ENCODE results near the gene IGFBP5. TPM values are rescaled to one million over a fixed set of nuclear protein-coding genes. Genes with fewer than 3 reads are reported as not detected.
A peak's percentile ranks its signal among the peaks of the same experiment; 100 is the strongest.

IGFBP5 gene
- total and polyA plus RNA-seq, 2 donors (not counting 1 experiment from before 2014, with no cell fraction given) = not detected

DNA sequence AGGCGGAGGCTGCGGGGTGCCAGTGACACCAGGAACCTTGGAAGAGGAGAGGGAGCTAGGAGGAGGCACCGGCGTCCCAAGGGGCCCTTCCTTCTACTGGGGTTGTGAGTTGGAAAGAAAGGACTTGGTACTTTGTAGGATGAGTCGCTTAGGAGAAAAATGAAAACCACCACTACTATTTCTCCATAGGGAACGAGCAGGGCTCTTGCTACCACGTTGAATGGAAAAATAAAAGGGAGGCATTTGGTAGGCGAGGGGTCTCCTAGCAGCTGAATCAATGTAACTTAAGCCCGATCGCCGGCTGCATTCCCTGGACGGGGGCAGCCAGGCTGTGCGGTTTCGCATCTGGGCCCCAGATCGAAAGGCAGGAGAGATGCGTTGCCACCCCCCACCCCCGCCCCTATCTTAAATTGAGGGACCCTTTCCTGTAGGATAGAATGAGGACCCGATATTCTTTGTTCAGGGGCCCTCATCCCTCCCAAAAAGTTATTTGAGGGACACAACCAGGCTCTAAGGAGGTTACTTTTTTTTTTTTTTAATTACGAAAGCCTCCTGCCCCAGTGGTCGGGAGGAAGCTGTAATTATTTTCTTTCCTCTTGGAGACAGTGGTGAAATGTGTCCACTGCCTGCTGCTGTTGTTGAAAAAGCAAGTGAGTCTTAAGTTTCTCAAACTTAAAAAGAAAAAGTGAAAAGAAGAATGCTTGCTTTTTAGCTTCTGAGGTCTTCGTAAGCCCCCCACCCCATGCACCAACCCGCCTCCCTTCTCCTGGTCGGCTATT is 60.8 kb downstream of the IGFBP5 start:
- WGBS (ENCODE audit: insufficient coverage) = 7% methylated on average over 12 of the region's 23 CpGs
- no peak overlapping the region for H3K9ac ChIP-seq (ENCODE audit: low read length)
- Mint-ChIP-seq H3K4me3 (peak overlapping the region; percentile 74), H3K27me3 (peaks cover 71% of the 10 kb centered on the region), H3K27ac (no peak overlapping the region), H3K9me3 (ENCODE audit: insufficient read depth) (no peaks in the 10 kb centered on the region), H3K4me1 (peaks cover 28% of the 10 kb centered on the region)
- no peak for ATAC-seq (ENCODE audit: low read depth)
- POLR2A ChIA-PET = no interaction called here
- peak overlapping the region; percentile 54 for H3K4me2 ChIP-seq (replicated peaks; ENCODE audit: low read depth, low read length, poor library complexity, severe bottlenecking)
- H2AFZ ChIP-seq (ENCODE audit: insufficient read depth, low read depth, low read length, poor library complexity, severe bottlenecking) = no peak overlapping the region
- H3K27me3 ChIP-seq (replicated peaks in 1 of 4; ENCODE audit: control extremely low read depth in 1 of 4, control insufficient read depth in 3 of 4, insufficient read depth in 4 of 4, low read length in 3 of 4) = peaks cover 0 to 54% (median 26%) of the 10 kb centered on the region in 4 experiments
- no peak overlapping the region for H3K27ac ChIP-seq (ENCODE audit: low read length in 2 of 2)
- intact Hi-C loops (cut with micrococcal nuclease) = no loop called here
- no peak for DNase-seq
- H3K4me1 ChIP-seq (ENCODE audit: control insufficient read depth in 2 of 2, insufficient read depth in 2 of 2, low read length in 2 of 2) = peaks cover 14 to 17% of the 10 kb centered on the region in 2 donors
- H3K9me3 ChIP-seq (ENCODE audit: control extremely low read depth in 1 of 3, control insufficient read depth in 2 of 3, insufficient read depth in 1 of 3, low read length in 2 of 3) = peaks cover 0 to 3% (median 0%) of the 10 kb centered on the region in 3 donors
- H3K4me3 ChIP-seq (ENCODE audit: control extremely low read depth in 1 of 5, extremely low read depth in 1 of 5, insufficient read depth in 1 of 5, low read depth in 2 of 5, low read length in 4 of 5) = no peak overlapping the region
- TF ChIP-seq, protein P1, sequence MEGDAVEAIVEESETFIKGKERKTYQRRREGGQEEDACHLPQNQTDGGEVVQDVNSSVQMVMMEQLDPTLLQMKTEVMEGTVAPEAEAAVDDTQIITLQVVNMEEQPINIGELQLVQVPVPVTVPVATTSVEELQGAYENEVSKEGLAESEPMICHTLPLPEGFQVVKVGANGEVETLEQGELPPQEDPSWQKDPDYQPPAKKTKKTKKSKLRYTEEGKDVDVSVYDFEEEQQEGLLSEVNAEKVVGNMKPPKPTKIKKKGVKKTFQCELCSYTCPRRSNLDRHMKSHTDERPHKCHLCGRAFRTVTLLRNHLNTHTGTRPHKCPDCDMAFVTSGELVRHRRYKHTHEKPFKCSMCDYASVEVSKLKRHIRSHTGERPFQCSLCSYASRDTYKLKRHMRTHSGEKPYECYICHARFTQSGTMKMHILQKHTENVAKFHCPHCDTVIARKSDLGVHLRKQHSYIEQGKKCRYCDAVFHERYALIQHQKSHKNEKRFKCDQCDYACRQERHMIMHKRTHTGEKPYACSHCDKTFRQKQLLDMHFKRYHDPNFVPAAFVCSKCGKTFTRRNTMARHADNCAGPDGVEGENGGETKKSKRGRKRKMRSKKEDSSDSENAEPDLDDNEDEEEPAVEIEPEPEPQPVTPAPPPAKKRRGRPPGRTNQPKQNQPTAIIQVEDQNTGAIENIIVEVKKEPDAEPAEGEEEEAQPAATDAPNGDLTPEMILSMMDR (IDR thresholded peaks at IDR 0.05) = no peak
- no peak for TF ChIP-seq EZH2 (IDR thresholded peaks at IDR 0.05; ENCODE audit: borderline replicate concordance, insufficient read depth, low read depth, low read length, poor library complexity, severe bottlenecking)
- H3K79me2 ChIP-seq (ENCODE audit: control insufficient read depth, insufficient read depth, low read length) = no peaks in the 10 kb centered on the region
- no peaks in the 10 kb centered on the region for H3K36me3 ChIP-seq (replicated peaks in 1 of 2; ENCODE audit: control extremely low read depth in 1 of 2, control insufficient read depth in 1 of 2, extremely low read depth in 1 of 2, insufficient read depth in 2 of 2, low read length in 1 of 2)
- CTCF ChIA-PET = interaction anchor here (0.7 kb wide), 1 partner anchor 114 kb away, joined by 3 read pairs; no protein-coding TSS in a partner anchor
- H4K20me1 ChIP-seq (ENCODE audit: control insufficient read depth, insufficient read depth, low read length, poor library complexity, severe bottlenecking) = no peaks in the 10 kb centered on the region

All from B cell (primary cell).